Glutamatergic neuron (in vitro differentiated cells): ENCODE results near the gene PLA2G2A. TPM values are rescaled to one million over a fixed set of nuclear protein-coding genes. Genes with fewer than 3 reads are reported as not detected.
A peak's percentile ranks its signal among the peaks of the same experiment; 100 is the strongest.
"Not testable (repeated sequence)": the region's sequence is repeated elsewhere in the genome, so short reads cannot be mapped to it uniquely, and the experiment has no call there.

Source experiments
- DNase-seq: peaks from one replicate; pipeline ENCODE4 v3.0.0; 2022
- H3K27ac Mint-ChIP-seq: one replicate; pipeline ENCODE4 v1.8.0; 2020; ENCODE audit warnings: mild to moderate bottlenecking, mixed read lengths, inconsistent platforms; ENCODE audit not compliant: unreplicated experiment
- H3K27me3 Mint-ChIP-seq: one replicate; pipeline ENCODE4 v1.8.0; 2020; ENCODE audit warnings: mild to moderate bottlenecking, moderate library complexity, mixed read lengths, inconsistent platforms; ENCODE audit not compliant: unreplicated experiment
- H3K36me3 Mint-ChIP-seq: one replicate; pipeline ENCODE4 v1.8.0; 2020; ENCODE audit warnings: mild to moderate bottlenecking, mixed read lengths, inconsistent platforms; ENCODE audit not compliant: unreplicated experiment
- H3K4me1 Mint-ChIP-seq: one replicate; pipeline ENCODE4 v1.8.0; 2020; ENCODE audit warnings: mild to moderate bottlenecking, low read depth, mixed read lengths, inconsistent platforms; ENCODE audit not compliant: unreplicated experiment
- H3K4me3 Mint-ChIP-seq: one replicate; pipeline ENCODE4 v1.8.0; 2020; ENCODE audit warnings: mild to moderate bottlenecking, mixed read lengths, inconsistent platforms; ENCODE audit not compliant: unreplicated experiment
- H3K9me3 Mint-ChIP-seq: one replicate; pipeline ENCODE4 v1.8.0; 2020; ENCODE audit warnings: mild to moderate bottlenecking, moderate library complexity, mixed read lengths, inconsistent platforms; ENCODE audit not compliant: unreplicated experiment
- CTCF ChIP-seq: fragments of 200-600 bp; sonication (generic); IDR thresholded peaks from one replicate; pipeline ENCODE4 v1.5.0; 2021; ENCODE audit not compliant: partially characterized antibody, unreplicated experiment
- total RNA-seq: library from RNA; stranded (reverse); fragmentation: NEBNext Ultra II Directional; extraction: Animal tissue kit (Norgen Biotek cat#: 25700); gene quantifications from one replicate; pipeline ENCODE4 v1.2.1, GENCODE V29; 2021; ENCODE audit not compliant: unreplicated experiment

Gene PLA2G2A
- total RNA-seq, 1 donor from 2014 or later, result not detected

- Mint-ChIP-seq H3K9me3 (peaks cover 10% of the 10 kb centered on the region), H3K36me3 (peaks cover 5% of the 10 kb centered on the region), H3K4me3 (no peak overlapping the region), H3K4me1 (no peaks in the 10 kb centered on the region), H3K27me3 (peaks cover 4% of the 10 kb centered on the region), H3K27ac (no peak overlapping the region)
- no peak for DNase-seq
- TF ChIP-seq CTCF, result no peak
Observed at GRCh38 chr1:20010016-20010415, 30.6 kb upstream of the PLA2G2A start.

GRCh38 chr1:20009212-20009611 is 29.8 kb upstream of the PLA2G2A start:
- Mint-ChIP-seq H3K4me3 (no peak overlapping the region), H3K9me3 (peaks cover 10% of the 10 kb centered on the region), H3K36me3 (peaks cover 5% of the 10 kb centered on the region), H3K4me1 (no peaks in the 10 kb centered on the region), H3K27me3 (peaks cover 4% of the 10 kb centered on the region), H3K27ac (no peak overlapping the region)
- TF ChIP-seq CTCF, result no peak
- no peak for DNase-seq

GRCh38 chr1:20008391-20008841 is 29.0 kb upstream of the PLA2G2A start:
- no peak overlapping the region for H3K4me3 Mint-ChIP-seq
- TF ChIP-seq CTCF, result no peak
- peaks cover 4% of the 10 kb centered on the region for H3K27me3 Mint-ChIP-seq
- peaks cover 10% of the 10 kb centered on the region for H3K9me3 Mint-ChIP-seq
- no peak for DNase-seq
- no peaks in the 10 kb centered on the region for H3K4me1 Mint-ChIP-seq
- H3K36me3 Mint-ChIP-seq, result peaks cover 8% of the 10 kb centered on the region
- H3K27ac Mint-ChIP-seq, result no peak overlapping the region

GRCh38 chr1:19998823-19999222 is 19.4 kb upstream of the PLA2G2A start:
- not testable (repeated sequence) for H3K27ac Mint-ChIP-seq, H3K9me3 Mint-ChIP-seq, DNase-seq, H3K4me1 Mint-ChIP-seq, H3K27me3 Mint-ChIP-seq, H3K4me3 Mint-ChIP-seq
- peaks cover 18% of the 10 kb centered on the region for H3K36me3 Mint-ChIP-seq

- Mint-ChIP-seq H3K4me1 (peaks cover 25% of the 10 kb centered on the region), H3K4me3 (peak overlapping the region; percentile 8), H3K9me3 (no peaks in the 10 kb centered on the region), H3K36me3 (no peaks in the 10 kb centered on the region), H3K27ac (no peak overlapping the region), H3K27me3 (no peaks in the 10 kb centered on the region)
- TF ChIP-seq CTCF, result no peak
- DNase-seq, result no peak
Observed at GRCh38 chr1:19990689-19991088, 11.3 kb upstream of the PLA2G2A start.

- peaks cover 25% of the 10 kb centered on the region for H3K4me1 Mint-ChIP-seq
- not testable (repeated sequence) for H3K27ac Mint-ChIP-seq, H3K27me3 Mint-ChIP-seq, DNase-seq, H3K36me3 Mint-ChIP-seq, H3K9me3 Mint-ChIP-seq, H3K4me3 Mint-ChIP-seq
Observed at GRCh38 chr1:19990182-19990582, 10.8 kb upstream of the PLA2G2A start.
